ENCODE measurements around the gene ITIH4. TPM values are rescaled to one million over a fixed set of nuclear protein-coding genes. Genes with fewer than 3 reads are reported as not detected.

Gene ITIH4
- total RNA-seq, 1 experiment from 2014 or later, result 4.1 TPM

- intact Hi-C loops (cut with micrococcal nuclease; ENCODE audit: unreplicated experiment), result no loop called here
- Mint-ChIP-seq H3K4me3 (ENCODE audit: unreplicated experiment) (no peak overlapping the region), H3K9me3 (ENCODE audit: unreplicated experiment) (no peaks in the 10 kb centered on the region), H3K27me3 (ENCODE audit: insufficient read depth, unreplicated experiment) (no peaks in the 10 kb centered on the region), H3K4me1 (ENCODE audit: low read depth, unreplicated experiment) (peaks cover 20% of the 10 kb centered on the region), H3K36me3 (ENCODE audit: insufficient read depth, unreplicated experiment) (peaks cover under 1% of the 10 kb centered on the region), H3K27ac (ENCODE audit: unreplicated experiment) (peak overlapping the region; percentile 78)
- Histone ChIP-seq H3K4me3 (ENCODE audit: low read depth, low read length) (no peak overlapping the region), H3K9me3 (no peaks in the 10 kb centered on the region), H3K4me1 (peaks cover 12% of the 10 kb centered on the region), H3K27me3 (replicated peaks; ENCODE audit: control insufficient read depth, insufficient read depth, low read length) (no peaks in the 10 kb centered on the region), H3K36me3 (ENCODE audit: control insufficient read depth, insufficient read depth, low read length) (no peaks in the 10 kb centered on the region)
- ChIA-PET CTCF (no interaction called here), POLR2A (no interaction called here)
- no TSS peak for BruUV-seq (replicated peaks)
- TF ChIP-seq CTCF (IDR thresholded peaks at IDR 0.05; ENCODE audit: insufficient read depth in 1 of 2, low read depth in 1 of 2, low read length in 1 of 2, severe bottlenecking in 1 of 2, unreplicated experiment in 1 of 2), result no peak
- no peak for DNase-seq
Measured at GRCh38 chr3:52871761-52872160, 41.3 kb upstream of the ITIH4 start.

- no peak for DNase-seq
- ChIA-PET CTCF (interaction anchor here (0.6 kb wide), 1 partner anchor 292 kb away, joined by 3 read pairs; no protein-coding TSS in a partner anchor), POLR2A (no interaction called here)
- BruUV-seq (replicated peaks), result no TSS peak
- Histone ChIP-seq H3K9me3 (no peaks in the 10 kb centered on the region), H3K4me1 (peaks cover 6% of the 10 kb centered on the region), H3K36me3 (ENCODE audit: control insufficient read depth, insufficient read depth, low read length) (no peaks in the 10 kb centered on the region), H3K27me3 (replicated peaks; ENCODE audit: control insufficient read depth, insufficient read depth, low read length) (no peaks in the 10 kb centered on the region), H3K4me3 (ENCODE audit: low read depth, low read length) (no peak overlapping the region)
- peaks cover 17% of the 10 kb centered on the region for H3K4me1 Mint-ChIP-seq (ENCODE audit: low read depth, unreplicated experiment)
- peak overlapping the region; percentile 78 for H3K27ac Mint-ChIP-seq (ENCODE audit: unreplicated experiment)
- H3K36me3 Mint-ChIP-seq (ENCODE audit: insufficient read depth, unreplicated experiment), result peaks cover 11% of the 10 kb centered on the region
- no peak for TF ChIP-seq CTCF (IDR thresholded peaks at IDR 0.05; ENCODE audit: insufficient read depth in 1 of 2, low read depth in 1 of 2, low read length in 1 of 2, severe bottlenecking in 1 of 2, unreplicated experiment in 1 of 2)
- no peaks in the 10 kb centered on the region for H3K27me3 Mint-ChIP-seq (ENCODE audit: insufficient read depth, unreplicated experiment)
- peaks cover 13% of the 10 kb centered on the region for H3K9me3 Mint-ChIP-seq (ENCODE audit: unreplicated experiment)
- H3K4me3 Mint-ChIP-seq (ENCODE audit: unreplicated experiment), result no peak overlapping the region
- intact Hi-C loops (cut with micrococcal nuclease; ENCODE audit: unreplicated experiment), result no loop called here
Measured at GRCh38 chr3:52870471-52870870, 40.0 kb upstream of the ITIH4 start.

- H3K27me3 ChIP-seq (replicated peaks; ENCODE audit: control insufficient read depth, insufficient read depth, low read length), result no peaks in the 10 kb centered on the region
- no peak overlapping the region for H3K4me3 ChIP-seq (ENCODE audit: low read depth, low read length)
- no peaks in the 10 kb centered on the region for H3K36me3 ChIP-seq (ENCODE audit: control insufficient read depth, insufficient read depth, low read length)
- Mint-ChIP-seq H3K4me3 (ENCODE audit: unreplicated experiment) (no peak overlapping the region), H3K27ac (ENCODE audit: unreplicated experiment) (no peak overlapping the region), H3K9me3 (ENCODE audit: unreplicated experiment) (peaks cover 14% of the 10 kb centered on the region), H3K27me3 (ENCODE audit: insufficient read depth, unreplicated experiment) (no peaks in the 10 kb centered on the region), H3K4me1 (ENCODE audit: low read depth, unreplicated experiment) (peaks cover under 1% of the 10 kb centered on the region), H3K36me3 (ENCODE audit: insufficient read depth, unreplicated experiment) (peaks cover 13% of the 10 kb centered on the region)
- ChIA-PET CTCF (no interaction called here), POLR2A (no interaction called here)
- DNase-seq, result no peak
- H3K9me3 ChIP-seq, result no peaks in the 10 kb centered on the region
- H3K4me1 ChIP-seq, result no peaks in the 10 kb centered on the region
- no peak for TF ChIP-seq CTCF (IDR thresholded peaks at IDR 0.05; ENCODE audit: insufficient read depth in 1 of 2, low read depth in 1 of 2, low read length in 1 of 2, severe bottlenecking in 1 of 2, unreplicated experiment in 1 of 2)
- no TSS peak for BruUV-seq (replicated peaks)
- intact Hi-C loops (cut with micrococcal nuclease; ENCODE audit: unreplicated experiment), result no loop called here
Measured at GRCh38 chr3:52866427-52866826, 36.0 kb upstream of the ITIH4 start.
